Endothelial cell (in vitro differentiated cells): ENCODE measurements around the gene ARHGAP18. TPM values are rescaled to one million over a fixed set of nuclear protein-coding genes. Genes with fewer than 3 reads are reported as not detected.

ENCODE experiments used
- DNase-seq: peaks from one replicate; pipeline ENCODE4 v3.0.0; 2021; ENCODE audit warnings: low spot score
- H3K27ac Mint-ChIP-seq: one replicate; pipeline ENCODE4 v1.8.0; 2021; ENCODE audit warnings: mixed read lengths, inconsistent platforms; ENCODE audit not compliant: unreplicated experiment
- H3K27me3 Mint-ChIP-seq: one replicate; pipeline ENCODE4 v1.8.0; 2021; ENCODE audit warnings: mild to moderate bottlenecking, moderate library complexity, mixed read lengths, inconsistent platforms; ENCODE audit not compliant: unreplicated experiment
- H3K36me3 Mint-ChIP-seq: one replicate; pipeline ENCODE4 v1.8.0; 2021; ENCODE audit warnings: mild to moderate bottlenecking, low read depth, mixed read lengths, inconsistent platforms; ENCODE audit not compliant: unreplicated experiment
- H3K4me1 Mint-ChIP-seq: one replicate; pipeline ENCODE4 v1.8.0; 2021; ENCODE audit warnings: mild to moderate bottlenecking, mixed read lengths, inconsistent platforms; ENCODE audit not compliant: unreplicated experiment
- H3K4me3 Mint-ChIP-seq: one replicate; pipeline ENCODE4 v1.8.0; 2021; ENCODE audit warnings: mild to moderate bottlenecking, mixed read lengths, inconsistent platforms; ENCODE audit not compliant: unreplicated experiment
- H3K9me3 Mint-ChIP-seq: one replicate; pipeline ENCODE4 v1.8.0; 2021; ENCODE audit warnings: mixed read lengths, inconsistent platforms; ENCODE audit not compliant: unreplicated experiment
- total RNA-seq: library from RNA; stranded (reverse); fragmentation: NEBNext Ultra II Directional; extraction: Animal tissue kit (Norgen Biotek cat#: 25700); gene quantifications from one replicate; pipeline ENCODE4 v1.2.1, GENCODE V29; 2021; ENCODE audit not compliant: unreplicated experiment
- TF ChIP-seq, protein P1 (sequence below): fragments of 200-600 bp; sonication (generic); IDR thresholded peaks from one replicate; pipeline ENCODE4 v1.5.0; 2021; ENCODE audit warnings: antibody characterized with exemption; ENCODE audit not compliant: unreplicated experiment

ARHGAP18 gene
- total RNA-seq, 1 donor from 2014 or later, result 102 TPM

- Mint-ChIP-seq H3K4me1 (no peaks in the 10 kb centered on the region), H3K4me3 (no peak overlapping the region), H3K36me3 (no peaks in the 10 kb centered on the region), H3K27me3 (no peaks in the 10 kb centered on the region), H3K9me3 (no peaks in the 10 kb centered on the region), H3K27ac (no peak overlapping the region)
- no peak for DNase-seq
- TF ChIP-seq, protein P1, sequence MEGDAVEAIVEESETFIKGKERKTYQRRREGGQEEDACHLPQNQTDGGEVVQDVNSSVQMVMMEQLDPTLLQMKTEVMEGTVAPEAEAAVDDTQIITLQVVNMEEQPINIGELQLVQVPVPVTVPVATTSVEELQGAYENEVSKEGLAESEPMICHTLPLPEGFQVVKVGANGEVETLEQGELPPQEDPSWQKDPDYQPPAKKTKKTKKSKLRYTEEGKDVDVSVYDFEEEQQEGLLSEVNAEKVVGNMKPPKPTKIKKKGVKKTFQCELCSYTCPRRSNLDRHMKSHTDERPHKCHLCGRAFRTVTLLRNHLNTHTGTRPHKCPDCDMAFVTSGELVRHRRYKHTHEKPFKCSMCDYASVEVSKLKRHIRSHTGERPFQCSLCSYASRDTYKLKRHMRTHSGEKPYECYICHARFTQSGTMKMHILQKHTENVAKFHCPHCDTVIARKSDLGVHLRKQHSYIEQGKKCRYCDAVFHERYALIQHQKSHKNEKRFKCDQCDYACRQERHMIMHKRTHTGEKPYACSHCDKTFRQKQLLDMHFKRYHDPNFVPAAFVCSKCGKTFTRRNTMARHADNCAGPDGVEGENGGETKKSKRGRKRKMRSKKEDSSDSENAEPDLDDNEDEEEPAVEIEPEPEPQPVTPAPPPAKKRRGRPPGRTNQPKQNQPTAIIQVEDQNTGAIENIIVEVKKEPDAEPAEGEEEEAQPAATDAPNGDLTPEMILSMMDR, result no peak
Measured at GRCh38 chr6:129744880-129745237, 34.9 kb upstream of the ARHGAP18 start.

- DNase-seq, result no peak
- H3K36me3 Mint-ChIP-seq, result no peaks in the 10 kb centered on the region
- H3K9me3 Mint-ChIP-seq, result no peaks in the 10 kb centered on the region
- TF ChIP-seq, protein P1, result no peak
- H3K27ac Mint-ChIP-seq, result no peak overlapping the region
- no peak overlapping the region for H3K4me3 Mint-ChIP-seq
- H3K27me3 Mint-ChIP-seq, result no peaks in the 10 kb centered on the region
- no peaks in the 10 kb centered on the region for H3K4me1 Mint-ChIP-seq
Measured at GRCh38 chr6:129744201-129744879, 34.4 kb upstream of the ARHGAP18 start.

GRCh38 chr6:129740013-129740412 is 30.0 kb upstream of the ARHGAP18 start:
- H3K27ac Mint-ChIP-seq, result no peak overlapping the region

DNA sequence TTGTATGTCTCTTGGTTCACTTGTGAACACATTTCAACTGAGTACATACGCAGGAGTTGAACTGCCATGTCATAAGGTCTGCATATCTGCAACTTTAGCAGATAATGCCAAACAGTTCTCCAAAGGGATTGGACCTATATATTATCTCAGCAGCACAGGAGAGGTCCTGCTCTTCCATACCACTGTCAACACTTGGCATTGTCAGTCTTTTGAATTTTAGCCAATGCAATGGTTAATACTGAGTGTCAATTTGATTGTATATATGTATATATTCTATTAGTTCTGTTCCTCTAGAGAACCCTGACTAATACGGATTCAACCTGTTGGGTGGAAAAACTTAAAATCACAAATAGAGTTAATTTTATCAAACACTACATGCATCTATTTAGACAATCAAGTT is 26.1 kb upstream of the ARHGAP18 start:
- Mint-ChIP-seq H3K4me3 (no peak overlapping the region), H3K4me1 (no peaks in the 10 kb centered on the region), H3K27me3 (no peaks in the 10 kb centered on the region), H3K27ac (no peak overlapping the region), H3K9me3 (no peaks in the 10 kb centered on the region), H3K36me3 (no peaks in the 10 kb centered on the region)
- no peak for DNase-seq
- TF ChIP-seq, protein P1, result no peak

More at GRCh38 chr6:129740013-129740412, 30.0 kb upstream of the ARHGAP18 start:
- Mint-ChIP-seq H3K36me3 (no peaks in the 10 kb centered on the region), H3K4me3 (no peak overlapping the region), H3K9me3 (no peaks in the 10 kb centered on the region), H3K4me1 (no peaks in the 10 kb centered on the region), H3K27me3 (no peaks in the 10 kb centered on the region)
- TF ChIP-seq, protein P1, result no peak
- DNase-seq, result no peak

DNA sequence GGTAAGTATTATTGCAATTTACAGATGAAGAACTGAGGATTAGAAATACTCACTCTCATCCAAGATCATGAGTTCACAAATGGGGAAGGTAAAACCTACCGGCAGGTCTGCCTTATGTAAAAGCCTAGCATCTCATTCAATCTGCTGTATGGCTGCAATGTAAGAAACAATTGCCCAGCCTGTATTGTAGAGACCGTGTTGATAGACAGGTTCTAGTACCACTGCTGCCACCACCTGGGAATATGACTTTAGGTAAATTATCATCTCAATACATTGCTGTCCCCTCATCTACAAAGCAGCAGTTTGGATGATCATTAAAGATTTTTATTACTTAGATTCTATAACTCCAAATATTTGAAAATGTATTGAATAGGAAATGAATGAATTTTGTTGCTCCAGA is 23.3 kb upstream of the ARHGAP18 start:
- Mint-ChIP-seq H3K36me3 (no peaks in the 10 kb centered on the region), H3K27me3 (no peaks in the 10 kb centered on the region), H3K4me3 (no peak overlapping the region), H3K27ac (no peak overlapping the region), H3K9me3 (no peaks in the 10 kb centered on the region), H3K4me1 (peaks cover 5% of the 10 kb centered on the region)
- TF ChIP-seq, protein P1, result no peak
- no peak for DNase-seq
